ENCODE measurements around the gene LTO1. TPM values are rescaled to one million over a fixed set of nuclear protein-coding genes. Genes with fewer than 3 reads are reported as not detected.

The LTO1 gene
- total and polyA plus RNA-seq, 10 of the 15 experiments (the other 5 are each of a cell fraction or from before 2014, with no cell fraction given): 2.6 to 27.5 (median 14.4) TPM

GRCh38 chr11:69702769-69703452 is 27.8 kb upstream of the LTO1 start:
- ATAC-seq (no peak), FAIRE-seq (no peak), DNase-seq (ENCODE audit: low read depth, low spot score) (no peak)
- intact Hi-C loops (cut with micrococcal nuclease; ENCODE audit: unreplicated experiment) (no loop called here), in situ Hi-C loops (cut with MboI) (no loop called here)
- 22% methylated on average over 44 of the region's 45 CpGs for WGBS (ENCODE audit: insufficient coverage, insufficient replicate concordance, low lambda C conversion rate, missing lambda C conversion rate)
- ChIA-PET CTCF (no interaction called here), SMC1A (ENCODE audit: uncharacterized antibody, unreplicated experiment) (no interaction called here), POLR2A (no interaction called here), RAD21 (ENCODE audit: unreplicated experiment) (no interaction called here)
- H3K9me3 ChIP-seq (replicated peaks; ENCODE audit: control insufficient read depth, insufficient read depth, low read length): no peaks in the 10 kb centered on the region
- no peak overlapping the region for H3K4me3 ChIP-seq
- H3K27ac ChIP-seq (ENCODE audit: control insufficient read depth, insufficient read depth): no peak overlapping the region
- no peaks in the 10 kb centered on the region; the same call in 1 of the 2 replicates for H3K4me1 ChIP-seq (ENCODE audit: control insufficient read depth, insufficient read depth, low read length)
- no peak overlapping the region for H3K4me2 ChIP-seq (ENCODE audit: control insufficient read depth, insufficient read depth)
- no peaks in the 10 kb centered on the region for H4K20me1 ChIP-seq (ENCODE audit: control insufficient read depth, insufficient read depth)
- H3K27me3 ChIP-seq (replicated peaks in 1 of 2; ENCODE audit: control insufficient read depth in 2 of 2, insufficient read depth in 2 of 2, low read length in 1 of 2): peaks cover 12 to 16% of the 10 kb centered on the region in 2 experiments
- TF ChIP-seq E2F4 (IDR thresholded peaks at IDR 0.05; ENCODE audit: low read depth, low read length) (no peak), SMAD5 (IDR thresholded peaks at IDR 0.05; ENCODE audit: low read depth) (no peak), DPF2 (IDR thresholded peaks at IDR 0.05) (no peak), BMI1 (IDR thresholded peaks at IDR 0.05; ENCODE audit: borderline replicate concordance) (no peak), RUNX3 (IDR thresholded peaks at IDR 0.05; ENCODE audit: low read length) (no peak), PBX3 (IDR thresholded peaks at IDR 0.05; ENCODE audit: insufficient replicate concordance, low read depth, low read length) (no peak), SMAD1 (IDR thresholded peaks at IDR 0.05; ENCODE audit: low read depth, partially characterized antibody) (no peak), CBFB (IDR thresholded peaks at IDR 0.05; ENCODE audit: low read depth) (no peak)
- no peaks in the 10 kb centered on the region for H3K79me2 ChIP-seq (ENCODE audit: control insufficient read depth, insufficient read depth, low read length)
- no peaks in the 10 kb centered on the region for H3K36me3 ChIP-seq (ENCODE audit: control insufficient read depth in 2 of 2, insufficient read depth in 2 of 2, low read length in 1 of 2)
- H2AFZ ChIP-seq (ENCODE audit: control insufficient read depth, low read depth, low read length): no peak overlapping the region
- no peak overlapping the region for H3K9ac ChIP-seq (ENCODE audit: control insufficient read depth, insufficient read depth, low read length)
- BruUV-seq (replicated peaks): no TSS peak
